Mesenchymal stem cell (in vitro differentiated cells and primary cell): ENCODE data around the gene PSEN1.

ENCODE experiments used
- DNase-seq: peaks from one replicate; pipeline ENCODE4 v3.0.0-alpha.2; 2013
- H2AFZ ChIP-seq: one replicate; pipeline ENCODE4 v1.6.1; 2013; ENCODE audit warnings: low read depth, mild to moderate bottlenecking, control low read depth, inconsistent platforms, low read length, moderate library complexity
- H2AK5ac ChIP-seq: 2 replicates; pipeline ENCODE4 v1.6.1; 2013; ENCODE audit warnings: low read length, moderate library complexity, mild to moderate bottlenecking, inconsistent platforms; ENCODE audit not compliant: severe bottlenecking
- H2BK120ac ChIP-seq: one replicate; pipeline ENCODE4 v1.6.1; 2013; ENCODE audit warnings: low read depth, mild to moderate bottlenecking, inconsistent platforms, low read length, moderate library complexity
- H2BK12ac ChIP-seq, 2 experiments: one replicate each; pipeline ENCODE4 v1.6.1; 2013; ENCODE audit warnings: inconsistent platforms in 2 of 2, low read length in 2 of 2, mild to moderate bottlenecking in 2 of 2, moderate library complexity in 2 of 2, control low read depth in 1 of 2
- H2BK15ac ChIP-seq: one replicate; pipeline ENCODE4 v1.6.1; 2013; ENCODE audit warnings: mild to moderate bottlenecking, low read depth, inconsistent platforms; ENCODE audit not compliant: poor library complexity, severe bottlenecking
- H2BK5ac ChIP-seq: 2 replicates; pipeline ENCODE4 v1.6.1; 2013; ENCODE audit warnings: low read depth, mild to moderate bottlenecking, low read length, control low read depth, inconsistent platforms; ENCODE audit not compliant: poor library complexity, severe bottlenecking
- H3K14ac ChIP-seq, 2 experiments: one replicate each; pipeline ENCODE4 v1.6.1; 2013; ENCODE audit warnings: inconsistent platforms in 2 of 2, low read length in 2 of 2, control low read depth in 1 of 2, mild to moderate bottlenecking in 1 of 2, moderate library complexity in 1 of 2
- H3K18ac ChIP-seq, 2 experiments: one replicate each; pipeline ENCODE4 v1.6.1; 2013; ENCODE audit warnings: inconsistent platforms in 2 of 2, low read length in 2 of 2, control low read depth in 1 of 2, low read depth in 1 of 2, mild to moderate bottlenecking in 1 of 2
- H3K23ac ChIP-seq, 2 experiments: one replicate each; pipeline ENCODE4 v1.6.1; 2013; ENCODE audit warnings: inconsistent platforms in 2 of 2, low read length in 2 of 2, mild to moderate bottlenecking in 2 of 2, moderate library complexity in 2 of 2, control low read depth in 1 of 2
- H3K27ac ChIP-seq: 2 replicates; pipeline ENCODE4 v1.5.1; 2013; ENCODE audit warnings: mild to moderate bottlenecking, moderate library complexity, low read length, control low read depth, inconsistent platforms; ENCODE audit not compliant: poor library complexity, severe bottlenecking
- H3K27me3 ChIP-seq, 2 experiments: 2 replicates each; pipeline versions ENCODE4 v1.6.1 to v1.7.0; 2013; ENCODE audit warnings: low read length in 2 of 2, mild to moderate bottlenecking in 2 of 2, moderate library complexity in 2 of 2, control low read depth in 1 of 2, inconsistent platforms in 1 of 2; ENCODE audit not compliant: control insufficient read depth in 1 of 2, insufficient read depth in 1 of 2
- H3K36me3 ChIP-seq, 2 experiments: 2 replicates each; pipeline versions ENCODE4 v1.6.1 to v1.7.0; 2013; ENCODE audit warnings: low read length in 2 of 2, control low read depth in 1 of 2, inconsistent platforms in 1 of 2, low read depth in 1 of 2, mild to moderate bottlenecking in 1 of 2; ENCODE audit not compliant: insufficient read depth in 2 of 2, control insufficient read depth in 1 of 2
- H3K4ac ChIP-seq, 2 experiments: one replicate each; pipeline ENCODE4 v1.6.1; 2013; ENCODE audit warnings: inconsistent platforms in 2 of 2, low read length in 2 of 2, mild to moderate bottlenecking in 2 of 2, moderate library complexity in 2 of 2, control low read depth in 1 of 2, low read depth in 1 of 2
- H3K4me1 ChIP-seq: 2 replicates; pipeline ENCODE4 v1.6.1; 2013; ENCODE audit warnings: low read depth, low read length, control low read depth; ENCODE audit not compliant: control insufficient read depth, insufficient read depth
- H3K4me2 ChIP-seq: 2 replicates; pipeline ENCODE4 v1.6.1; 2013; ENCODE audit warnings: low read length, mild to moderate bottlenecking, inconsistent platforms; ENCODE audit not compliant: poor library complexity, severe bottlenecking
- H3K4me3 ChIP-seq, 2 experiments: 2 replicates each; pipeline versions ENCODE4 v1.5.1 to v1.7.0; 2013; ENCODE audit warnings: low read length in 2 of 2, mild to moderate bottlenecking in 2 of 2, control low read depth in 1 of 2, low read depth in 1 of 2; ENCODE audit not compliant: insufficient read depth in 1 of 2
- H3K79me1 ChIP-seq: replicated peaks from 2 replicates; pipeline ENCODE4 v1.6.1; 2013; ENCODE audit warnings: mild to moderate bottlenecking, control low read depth, low read length, inconsistent platforms; ENCODE audit not compliant: poor library complexity, severe bottlenecking
- H3K9ac ChIP-seq: 2 replicates; pipeline ENCODE4 v1.7.0; 2013; ENCODE audit warnings: mild to moderate bottlenecking, low read length, moderate library complexity
- H3K9me3 ChIP-seq: 2 replicates; pipeline ENCODE4 v1.7.0; 2013; ENCODE audit warnings: mild to moderate bottlenecking, low read length; ENCODE audit not compliant: control insufficient read depth
- H4K8ac ChIP-seq: one replicate; pipeline ENCODE4 v1.6.1; 2013; ENCODE audit warnings: inconsistent platforms, mild to moderate bottlenecking, low read length, moderate library complexity
- H4K91ac ChIP-seq: one replicate; pipeline ENCODE4 v1.6.1; 2013; ENCODE audit warnings: mild to moderate bottlenecking, low read length, inconsistent platforms
- WGBS: methylation state at CpG from one replicate; pipeline ENCODE4 v1.1.7; 2013; ENCODE audit warnings: mixed read lengths; 5-methylcytosine and 5-hydroxymethylcytosine counted together

PSEN1 gene

DNA sequence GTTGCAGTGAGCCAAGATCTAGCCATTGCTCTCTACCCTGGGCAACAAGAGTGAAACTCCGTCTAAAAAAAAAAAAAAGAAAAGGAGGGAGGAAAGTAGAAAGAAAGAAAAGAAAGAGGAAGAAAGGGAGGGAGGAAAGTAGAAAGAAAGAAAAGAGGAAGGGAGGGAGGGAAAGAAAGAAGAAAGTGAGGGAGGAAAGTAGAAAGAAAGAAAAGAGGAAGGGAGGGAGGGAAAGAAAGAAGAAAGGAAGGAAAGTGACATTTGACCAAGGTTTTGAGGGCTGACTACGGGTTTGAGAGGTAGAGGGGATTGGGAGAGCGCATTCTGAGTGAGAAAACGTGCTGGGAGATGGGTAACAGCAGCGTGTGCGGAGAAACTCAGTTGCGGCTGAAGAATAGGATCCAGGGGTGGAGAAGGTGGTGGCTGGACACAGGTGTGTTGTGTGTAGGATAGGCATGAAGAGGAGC lies 100.5 kb downstream of the PSEN1 start:
- H3K18ac ChIP-seq = no peak overlapping the region
- H3K36me3 ChIP-seq = peaks cover 0 to 8% of the 10 kb centered on the region in 2 experiments
- H2AFZ ChIP-seq = no peak overlapping the region
- peaks cover 69% of the 10 kb centered on the region for H3K4me1 ChIP-seq
- 21% methylated on average over 7 of the region's 7 CpGs for WGBS
- no peak overlapping the region for H3K4me3 ChIP-seq
- peak overlapping the region; percentile 67 for H2AK5ac ChIP-seq
- H4K91ac ChIP-seq = peak overlapping the region; percentile 53
- H3K79me1 ChIP-seq = peaks cover 3% of the 10 kb centered on the region
- DNase-seq = no peak
- H3K14ac ChIP-seq = no peak overlapping the region
- no peak overlapping the region for H3K9ac ChIP-seq
- no peak overlapping the region for H2BK120ac ChIP-seq
- no peaks in the 10 kb centered on the region for H3K9me3 ChIP-seq
- peak overlapping the region; percentile 90 for H3K4me2 ChIP-seq
- H4K8ac ChIP-seq = no peak overlapping the region
- H2BK12ac ChIP-seq = peak overlapping the region in 1 of 2 experiments; percentile 54
- no peak overlapping the region for H3K4ac ChIP-seq
- peaks cover 30 to 73% of the 10 kb centered on the region in 2 experiments for H3K27me3 ChIP-seq
- H3K27ac ChIP-seq = no peak overlapping the region
- H2BK15ac ChIP-seq = no peak overlapping the region
- H2BK5ac ChIP-seq = no peak overlapping the region
- peak overlapping the region in 1 of 2 experiments; percentile 23 for H3K23ac ChIP-seq

DNA sequence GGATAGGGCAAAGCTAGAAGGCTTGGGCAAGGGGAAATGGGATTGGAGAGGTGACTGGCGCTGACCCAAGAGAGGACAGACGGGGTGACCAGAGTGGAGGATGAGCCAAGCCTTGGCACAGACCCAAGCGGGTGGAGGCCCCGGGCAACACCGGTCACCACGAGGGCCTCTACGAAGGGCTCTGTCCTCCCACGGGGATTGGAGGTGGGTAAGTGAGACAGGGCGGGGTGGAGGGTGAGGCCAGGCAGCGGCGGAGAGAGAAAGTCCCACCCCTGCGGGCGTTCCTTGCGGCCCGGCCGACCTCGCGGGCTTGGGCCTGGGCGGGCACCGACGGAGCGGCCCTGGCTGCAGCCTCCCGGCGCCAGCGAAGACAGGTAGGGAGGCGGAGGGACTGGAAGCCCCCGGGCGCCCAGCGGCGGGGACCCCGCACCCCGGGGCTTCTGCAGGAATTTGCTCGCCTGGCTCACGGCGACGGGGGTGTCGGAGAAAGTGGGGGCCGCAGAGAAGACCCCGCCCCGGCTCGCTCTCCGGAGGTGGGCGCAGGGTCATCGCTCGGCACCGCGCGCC lies 101.0 kb downstream of the PSEN1 start, which contains the start of gene PAPLN:
PAPLN (plus strand) TSS at position 288 of the 567 bp plus-strand sequence. CDS start 2,273 bp downstream, outside the sequence.
- H3K18ac ChIP-seq = peak within 1 kb of the TSS; percentile 38 to 69
- H3K4me2 ChIP-seq = peak within 1 kb of the TSS; percentile 90
- H3K79me1 ChIP-seq = peaks cover 3% of the 10 kb centered on the region
- peak within 1 kb of the TSS; percentile 67 for H2AK5ac ChIP-seq
- H3K23ac ChIP-seq = peak within 1 kb of the TSS; percentile 61 to 84
- H2AFZ ChIP-seq = peak within 1 kb of the TSS; percentile 51
- H3K9me3 ChIP-seq = no peaks in the 10 kb centered on the region
- peak within 1 kb of the TSS; percentile 88 for H2BK15ac ChIP-seq
- H3K9ac ChIP-seq = peak within 1 kb of the TSS; percentile 27
- H3K4me1 ChIP-seq = peaks cover 69% of the 10 kb centered on the region
- H2BK120ac ChIP-seq = no peak within 1 kb of the TSS
- peak within 1 kb of the TSS; percentile 40 to 76 for H2BK12ac ChIP-seq
- peak within 1 kb of the TSS; percentile 92 for H4K8ac ChIP-seq
- peak within 1 kb of the TSS; percentile 85 for H3K27ac ChIP-seq
- peaks cover 28 to 68% of the 10 kb centered on the region in 2 experiments for H3K27me3 ChIP-seq
- DNase-seq = no peak
- peak within 1 kb of the TSS; percentile 95 for H2BK5ac ChIP-seq
- peak within 1 kb of the TSS in 1 of 2 experiments; percentile 91 for H3K14ac ChIP-seq
- peak within 1 kb of the TSS; percentile 53 for H4K91ac ChIP-seq
- H3K36me3 ChIP-seq = peaks cover 0 to 10% of the 10 kb centered on the region in 2 experiments
- H3K4ac ChIP-seq = peak within 1 kb of the TSS in 1 of 2 experiments; percentile 49
- H3K4me3 ChIP-seq = peak within 1 kb of the TSS; percentile 45 to 69
- WGBS = 4% methylated on average over 44 of the region's 48 CpGs

DNA sequence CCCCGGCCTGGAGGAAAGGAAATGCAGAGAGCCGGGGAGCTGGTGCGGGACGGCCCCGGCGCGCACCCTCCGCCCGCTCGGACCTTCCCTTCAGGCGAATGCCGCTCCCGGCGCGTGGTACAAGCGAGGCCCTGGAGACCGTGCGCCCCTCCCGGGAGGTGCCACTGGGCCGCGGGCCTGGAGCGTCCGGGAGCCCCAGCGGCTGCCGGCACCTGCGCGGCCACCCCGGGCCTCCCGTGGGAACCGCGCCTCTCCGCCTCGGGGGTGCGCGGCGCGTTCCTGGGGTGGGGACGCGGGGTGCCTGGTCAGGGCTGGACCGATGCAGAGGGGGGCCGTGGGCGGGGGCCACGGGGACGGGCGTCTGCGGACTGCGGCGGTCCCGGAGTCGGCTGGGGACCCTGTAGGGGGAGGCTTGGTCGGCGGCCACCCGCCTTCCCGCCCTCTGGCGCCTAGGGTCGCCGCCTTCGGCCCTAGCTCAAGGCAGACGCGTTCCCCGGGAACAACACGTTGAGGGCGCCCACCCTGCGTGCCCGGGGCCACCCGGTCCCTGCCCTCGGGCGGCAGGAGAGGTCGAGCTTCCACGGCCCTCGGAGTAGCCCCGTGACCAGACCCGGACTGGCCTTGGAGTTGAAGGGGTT lies 101.6 kb downstream of the PSEN1 start:
- peak overlapping the region; percentile 45 to 69 for H3K4me3 ChIP-seq
- H3K79me1 ChIP-seq = peaks cover 3% of the 10 kb centered on the region
- no peak overlapping the region for H2BK120ac ChIP-seq
- peaks cover 24 to 62% of the 10 kb centered on the region in 2 experiments for H3K27me3 ChIP-seq
- H3K9me3 ChIP-seq = no peaks in the 10 kb centered on the region
- peak overlapping the region in 1 of 2 experiments; percentile 76 for H2BK12ac ChIP-seq
- peak overlapping the region; percentile 38 to 69 for H3K18ac ChIP-seq
- peak overlapping the region; percentile 85 for H3K27ac ChIP-seq
- H2BK15ac ChIP-seq = peak overlapping the region; percentile 82
- peak overlapping the region in 1 of 2 experiments; percentile 84 for H3K23ac ChIP-seq
- peaks cover 65% of the 10 kb centered on the region for H3K4me1 ChIP-seq
- peak overlapping the region; percentile 95 for H2BK5ac ChIP-seq
- peak overlapping the region; percentile 18 for H4K91ac ChIP-seq
- peak overlapping the region in 1 of 2 experiments; percentile 49 for H3K4ac ChIP-seq
- H4K8ac ChIP-seq = peak overlapping the region; percentile 92
- H2AK5ac ChIP-seq = peak overlapping the region; percentile 42
- H3K4me2 ChIP-seq = peak overlapping the region; percentile 90
- peak overlapping the region; percentile 51 for H2AFZ ChIP-seq
- H3K14ac ChIP-seq = peak overlapping the region in 1 of 2 experiments; percentile 91
- no peak for DNase-seq
- peaks cover 0 to 10% of the 10 kb centered on the region in 2 experiments for H3K36me3 ChIP-seq
- WGBS = 3% methylated on average over 66 of the region's 73 CpGs
- H3K9ac ChIP-seq = peak overlapping the region; percentile 27

DNA sequence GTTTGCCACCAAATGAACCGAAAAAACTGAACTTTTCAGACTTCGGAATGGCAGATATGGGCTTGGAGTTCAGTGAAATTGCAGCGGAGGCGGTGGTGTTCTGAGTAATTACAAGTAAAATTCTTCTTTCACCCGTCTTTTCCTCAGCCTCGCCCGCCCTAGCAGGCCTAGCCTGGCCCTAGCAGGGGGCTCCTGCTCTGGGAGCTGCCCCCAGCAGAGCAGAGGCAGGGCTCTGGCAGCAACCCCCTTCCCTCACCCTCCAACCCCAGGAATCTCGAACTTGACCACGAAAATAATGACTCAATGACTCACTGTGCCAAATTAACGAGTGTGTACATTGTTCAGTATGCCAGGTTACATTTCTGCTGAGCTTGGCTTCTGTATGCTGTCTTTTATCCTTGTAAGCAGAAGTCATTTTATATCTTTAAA lies 102.1 kb downstream of the PSEN1 start:
- H3K4me2 ChIP-seq = peak overlapping the region; percentile 90
- H2AFZ ChIP-seq = peak overlapping the region; percentile 51
- peak overlapping the region; percentile 95 for H2BK5ac ChIP-seq
- no peak overlapping the region for H3K14ac ChIP-seq
- H3K27me3 ChIP-seq = peaks cover 19 to 57% of the 10 kb centered on the region in 2 experiments
- H3K9me3 ChIP-seq = no peaks in the 10 kb centered on the region
- peak overlapping the region in 1 of 2 experiments; percentile 47 for H2BK12ac ChIP-seq
- peak overlapping the region; percentile 92 for H4K8ac ChIP-seq
- peak overlapping the region; percentile 85 for H3K27ac ChIP-seq
- H3K4me1 ChIP-seq = peaks cover 65% of the 10 kb centered on the region
- H2AK5ac ChIP-seq = peak overlapping the region; percentile 42
- H3K4me3 ChIP-seq = peak overlapping the region; percentile 45 to 69
- WGBS = 4% methylated on average over 5 of the region's 10 CpGs
- peaks cover 3% of the 10 kb centered on the region for H3K79me1 ChIP-seq
- peaks cover 0 to 10% of the 10 kb centered on the region in 2 experiments for H3K36me3 ChIP-seq
- H2BK15ac ChIP-seq = no peak overlapping the region
- peak overlapping the region; percentile 18 for H4K91ac ChIP-seq
- H2BK120ac ChIP-seq = no peak overlapping the region
- H3K4ac ChIP-seq = peak overlapping the region in 1 of 2 experiments; percentile 49
- DNase-seq = peak; percentile 69
- peak overlapping the region in 1 of 2 experiments; percentile 69 for H3K18ac ChIP-seq
- peak overlapping the region; percentile 27 for H3K9ac ChIP-seq
- no peak overlapping the region for H3K23ac ChIP-seq
